ENCODE measurements around the gene DMRT1.

Gene DMRT1

DNA sequence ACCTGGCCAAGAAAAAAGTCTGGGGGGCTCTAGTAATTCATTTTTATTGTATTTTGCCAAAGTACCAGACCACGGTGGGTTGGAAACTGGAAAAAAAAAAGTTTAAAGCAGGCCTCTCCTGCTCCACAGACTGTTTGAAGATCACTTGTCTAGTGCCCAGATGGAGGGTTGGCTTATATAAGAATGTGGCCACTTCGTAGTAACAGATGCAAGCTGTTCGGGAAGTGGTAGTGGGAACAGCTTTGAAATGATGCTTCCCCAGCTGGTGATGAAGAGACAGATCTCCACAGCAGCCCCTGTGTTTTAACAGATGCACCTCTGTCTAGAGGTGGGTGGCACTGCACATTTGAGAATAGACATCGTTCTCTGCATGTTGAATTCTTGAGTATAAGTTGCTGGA is 80.7 kb downstream of the DMRT1 start:
- DNase-seq (ENCODE audit: low spot score) (no peak), FAIRE-seq (no peak)

DNA sequence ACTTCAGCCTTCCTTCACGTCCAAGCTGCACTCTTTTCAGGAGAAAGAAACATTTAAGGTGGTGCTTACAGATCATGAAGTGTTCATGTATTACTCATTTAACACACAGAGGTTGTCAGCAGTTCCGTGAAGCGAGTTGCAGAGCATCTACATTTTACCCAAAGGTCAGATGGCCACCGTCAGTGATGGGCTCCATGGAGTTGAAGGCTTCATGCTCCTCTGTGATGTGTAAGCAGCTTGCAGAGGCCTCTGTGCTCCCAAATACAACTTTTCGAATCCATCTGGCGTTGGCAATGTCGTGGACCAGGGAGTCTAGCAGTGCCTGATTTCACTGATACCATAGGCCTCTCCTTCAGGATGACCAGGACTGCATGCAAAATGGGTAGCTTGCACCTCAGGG is 81.2 kb downstream of the DMRT1 start:
- FAIRE-seq (no peak), DNase-seq (ENCODE audit: low spot score) (no peak)

DNA sequence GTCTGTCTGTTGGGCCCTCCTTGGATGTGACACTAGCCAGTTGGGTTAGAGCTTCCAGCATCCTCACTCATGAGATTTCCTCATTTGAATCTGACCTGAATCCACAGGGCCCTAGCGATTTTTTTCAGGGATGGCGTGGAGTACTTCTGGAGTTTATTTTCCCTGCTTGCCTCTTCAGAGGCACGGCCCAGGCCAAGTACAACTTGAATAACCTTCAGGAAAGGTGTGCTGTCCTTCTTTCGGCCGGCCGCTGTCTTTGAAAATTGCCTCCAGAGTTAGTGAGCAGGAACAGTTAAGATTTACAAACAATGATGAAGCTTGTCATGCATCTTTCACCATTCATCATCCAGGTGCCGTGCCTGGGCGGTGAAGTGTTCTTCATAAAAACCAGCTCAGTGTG is 85.5 kb downstream of the DMRT1 start:
- DNase-seq (ENCODE audit: low spot score) (no peak), FAIRE-seq (no peak)

DNA sequence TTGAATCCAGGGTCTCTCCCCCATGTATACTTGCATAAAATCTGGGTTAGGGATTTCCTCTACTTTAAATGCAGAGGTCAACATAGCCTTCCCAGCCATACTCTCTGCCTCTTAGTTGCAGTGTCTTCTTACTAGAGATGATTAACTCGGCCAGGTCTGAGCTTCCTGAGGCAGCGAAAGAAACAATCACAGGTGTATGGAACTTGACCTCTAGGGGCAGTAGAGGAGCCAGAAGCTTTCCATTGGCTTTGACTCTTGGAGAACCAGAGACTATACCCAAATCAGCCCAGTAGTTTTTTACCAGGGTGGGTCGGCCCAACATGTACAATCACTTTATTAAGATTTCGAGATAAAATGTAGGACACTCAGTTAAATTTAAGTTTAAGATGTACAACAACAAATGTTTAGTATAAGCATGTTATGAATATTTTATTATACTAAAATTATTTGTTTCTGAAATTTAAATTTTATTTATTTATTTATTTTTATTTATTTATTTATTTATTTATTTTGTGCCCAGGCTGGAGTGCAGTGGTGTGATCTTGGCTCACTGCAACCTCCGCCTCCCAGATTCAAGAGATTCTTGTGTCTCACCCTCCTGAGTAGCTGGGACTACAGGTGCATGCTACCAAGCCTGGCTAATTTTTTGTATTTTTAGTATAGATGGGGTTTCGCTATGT is 87.0 kb downstream of the DMRT1 start:
- DNase-seq (ENCODE audit: low spot score) (peak; percentile 9), FAIRE-seq (no peak)

DNA sequence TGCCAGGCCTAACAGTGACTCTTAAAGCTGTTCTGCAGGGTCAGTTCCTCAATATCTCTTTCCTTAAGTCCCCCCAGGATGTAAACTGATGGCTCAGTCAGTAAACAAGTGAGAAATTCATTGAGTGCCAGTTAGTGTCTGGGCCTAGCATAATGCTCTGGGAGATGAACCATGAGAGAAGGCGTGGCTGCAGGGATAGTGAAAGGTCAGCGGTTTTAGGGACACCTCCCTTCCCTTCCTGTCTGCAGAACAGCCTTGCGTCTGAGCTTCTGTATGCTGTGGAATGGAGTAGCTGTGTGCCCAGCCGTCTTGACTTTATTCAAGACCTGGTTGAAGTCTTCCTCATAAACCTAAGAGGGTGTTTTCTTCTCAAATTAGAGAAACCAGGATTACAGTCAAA is 88.2 kb downstream of the DMRT1 start:
- FAIRE-seq: no peak
- no peak for DNase-seq (ENCODE audit: low spot score)

DNA sequence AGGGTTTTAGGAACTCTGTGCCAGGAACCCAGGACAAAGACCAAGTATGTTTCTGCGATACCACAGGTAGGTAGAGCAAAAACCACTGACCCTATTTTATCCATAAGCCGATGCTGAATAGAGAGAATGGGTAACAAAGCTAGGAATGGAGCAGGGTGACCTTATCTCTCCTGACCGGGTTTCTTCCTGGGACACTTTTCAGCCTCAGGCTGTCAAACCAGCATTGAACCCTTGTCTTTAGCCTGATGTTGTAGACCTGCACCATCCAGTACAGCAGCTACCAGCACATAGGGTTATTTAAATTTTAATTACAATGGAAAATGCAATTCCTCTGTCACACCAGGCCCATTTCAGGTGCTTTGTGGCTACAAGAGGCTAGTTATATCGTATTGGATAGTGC is 91.9 kb downstream of the DMRT1 start:
- FAIRE-seq (no peak), DNase-seq (ENCODE audit: low spot score) (no peak)

DNA sequence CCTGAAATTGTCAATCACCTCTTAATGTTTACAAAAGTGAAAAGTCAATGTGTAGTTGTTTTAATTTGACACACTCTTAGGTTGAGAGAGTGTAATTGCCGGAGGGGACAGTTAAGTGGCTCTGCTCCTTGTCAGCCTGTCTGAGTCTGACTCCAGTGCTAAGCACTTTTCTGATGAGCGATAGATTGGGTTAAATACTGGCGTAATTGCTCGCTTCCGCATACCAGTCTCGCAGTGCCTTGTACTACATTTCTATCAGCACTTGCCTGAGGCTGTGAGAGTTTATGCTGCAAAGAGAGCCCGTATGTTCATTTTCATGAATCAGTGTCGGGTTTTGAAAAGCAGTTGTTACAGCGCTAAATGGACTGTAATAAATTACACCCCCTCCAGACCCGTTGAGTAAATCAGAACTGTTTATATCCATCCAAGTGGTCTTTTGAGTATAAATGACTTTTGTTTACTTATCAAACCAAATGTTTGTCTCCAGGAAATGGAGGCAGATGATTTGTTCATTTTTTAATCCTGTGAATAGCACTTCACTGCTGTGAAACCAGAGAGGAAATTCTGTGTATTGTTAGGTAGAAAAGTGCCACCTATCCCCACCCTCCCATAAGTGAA is 94.0 kb downstream of the DMRT1 start:
- FAIRE-seq (no peak), DNase-seq (ENCODE audit: low spot score) (no peak)

DNA sequence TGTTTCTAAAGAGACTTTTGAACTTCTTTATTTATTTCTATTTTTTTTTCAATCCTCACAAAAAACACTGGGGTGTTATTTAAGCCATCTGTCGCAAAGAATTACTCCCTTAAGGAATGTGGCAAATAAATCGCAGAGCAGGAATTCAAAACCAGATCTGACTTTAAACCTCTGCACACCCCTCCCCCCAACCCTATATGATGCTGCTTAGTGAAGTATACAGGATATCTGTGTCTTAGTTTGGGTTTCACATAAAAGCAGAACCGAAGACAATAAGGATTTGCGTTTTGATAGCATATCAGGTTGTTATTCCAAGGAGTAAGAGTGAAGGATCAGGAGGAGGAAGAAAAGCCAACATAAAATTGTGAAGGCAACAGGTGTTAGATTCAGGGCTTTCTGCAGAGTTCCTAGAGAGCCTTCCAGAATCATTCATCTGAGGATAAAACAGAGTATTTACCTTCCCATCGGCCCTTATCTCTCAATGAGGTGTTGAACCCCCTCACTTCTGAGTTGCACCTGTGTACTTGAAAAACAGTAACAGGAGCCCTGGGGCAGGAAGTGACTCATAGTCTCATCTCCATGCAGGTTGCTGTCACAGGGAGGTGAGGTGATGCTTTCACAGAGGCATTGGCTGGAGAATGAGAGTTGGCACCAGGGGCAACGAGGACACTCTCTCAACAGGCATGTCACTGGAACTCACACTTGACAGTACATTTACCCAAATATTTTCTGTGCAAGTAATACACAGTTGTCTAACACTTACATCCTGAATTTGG is 101.5 kb downstream of the DMRT1 start:
- DNase-seq (ENCODE audit: low spot score) (peak; percentile 7), FAIRE-seq (no peak)

DNA sequence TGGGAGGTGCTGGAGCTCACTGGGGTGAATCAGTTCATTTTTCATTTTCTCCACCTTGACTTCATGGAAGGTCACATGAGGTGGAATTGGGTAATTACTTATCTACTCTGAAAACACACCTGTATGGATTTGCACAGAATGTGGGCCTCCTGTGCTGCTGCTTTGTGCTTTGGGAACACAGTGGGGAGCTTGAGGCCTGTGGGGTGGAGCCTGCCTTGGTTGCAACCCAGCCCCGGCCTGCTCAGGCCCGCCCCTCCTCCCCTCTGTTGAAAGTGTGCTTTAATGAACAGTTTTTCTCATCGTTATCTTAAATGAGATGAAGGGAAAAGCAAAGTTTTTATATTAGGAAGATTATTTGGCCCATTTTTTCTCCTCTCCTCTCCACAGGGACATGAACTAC is 106.5 kb downstream of the DMRT1 start:
- DNase-seq (ENCODE audit: low spot score) (no peak), FAIRE-seq (no peak)

DNA sequence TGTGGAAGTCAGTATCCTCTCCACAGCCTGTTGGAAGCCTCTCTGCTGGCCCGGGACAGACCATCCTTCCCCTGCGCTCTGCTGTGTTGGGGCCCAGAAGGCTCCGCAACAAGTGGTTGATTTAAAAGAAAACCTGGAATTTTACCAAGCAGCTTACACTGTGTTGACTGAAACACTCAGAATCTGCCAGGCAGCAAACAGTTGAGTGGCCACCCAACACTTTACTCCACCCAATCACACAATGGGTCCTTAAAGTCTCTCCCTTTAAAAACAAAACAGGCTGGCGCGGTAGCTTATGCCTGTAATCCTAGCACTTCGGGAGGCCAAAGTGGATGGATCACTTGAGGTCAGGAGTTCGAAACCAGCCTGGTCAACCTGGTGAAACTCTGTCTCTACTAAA is 107.0 kb downstream of the DMRT1 start:
- DNase-seq (ENCODE audit: low spot score) (no peak), FAIRE-seq (no peak)

DNA sequence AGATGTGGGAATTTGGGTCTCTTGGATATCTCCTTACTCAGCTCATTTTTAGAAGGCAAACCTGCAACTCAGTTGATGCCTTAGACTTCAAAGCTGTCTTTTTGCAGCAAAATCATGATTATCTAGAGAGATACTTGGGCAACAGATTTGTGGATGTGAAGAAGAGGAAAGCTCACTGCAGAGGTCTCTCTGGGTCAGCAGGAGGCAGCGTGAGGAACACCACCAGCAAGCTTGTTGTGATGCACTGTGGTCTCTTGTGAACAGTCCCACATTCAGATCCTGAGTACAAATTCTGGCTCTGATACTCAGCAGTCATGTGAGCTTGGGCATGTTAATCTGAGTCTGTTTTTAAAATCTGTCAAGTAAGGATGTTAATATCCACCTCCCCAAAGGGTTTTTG is 108.6 kb downstream of the DMRT1 start:
- DNase-seq (ENCODE audit: low spot score) (no peak), FAIRE-seq (no peak)

DNA sequence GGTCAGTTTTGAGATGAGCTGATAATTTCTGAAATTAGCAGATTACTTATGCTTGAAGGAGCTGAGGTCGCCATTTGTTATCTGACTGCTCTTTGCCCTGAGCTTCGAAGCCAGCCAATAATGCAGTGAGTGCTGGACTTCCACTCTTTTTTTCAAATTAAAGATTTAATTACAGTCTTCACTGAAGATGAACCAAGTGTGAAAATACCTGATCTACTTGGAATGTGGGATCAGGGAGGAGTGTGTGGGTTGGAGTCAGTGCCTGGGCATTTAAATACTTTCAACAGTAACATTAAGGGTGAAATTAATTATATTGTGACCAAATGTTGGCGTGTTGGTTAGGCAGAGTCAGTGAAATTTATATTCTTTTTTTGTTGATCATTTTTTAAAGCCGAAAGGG is 111.0 kb downstream of the DMRT1 start:
- no peak for DNase-seq (ENCODE audit: low spot score)
- no peak for FAIRE-seq

DNA sequence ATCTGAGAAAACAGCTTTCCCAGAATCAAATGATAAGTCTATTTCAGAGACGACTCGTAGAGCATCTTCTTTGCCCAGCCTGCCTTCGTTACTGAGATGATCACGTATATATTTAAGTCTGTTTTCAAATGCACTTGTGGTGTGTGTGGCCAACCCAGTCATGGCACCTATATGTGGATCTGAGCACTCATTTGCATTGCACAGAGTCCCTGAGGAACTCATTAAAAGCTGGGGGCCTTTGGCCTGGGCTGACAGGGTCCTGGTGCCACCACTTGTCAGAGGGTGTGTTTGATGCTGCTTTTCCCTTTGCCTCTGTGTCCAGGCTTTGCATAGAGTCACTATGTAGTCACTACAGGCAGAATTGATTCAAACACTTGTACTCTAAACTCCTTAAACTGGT is 117.6 kb downstream of the DMRT1 start:
- FAIRE-seq (no peak), DNase-seq (ENCODE audit: low spot score) (no peak)

DNA sequence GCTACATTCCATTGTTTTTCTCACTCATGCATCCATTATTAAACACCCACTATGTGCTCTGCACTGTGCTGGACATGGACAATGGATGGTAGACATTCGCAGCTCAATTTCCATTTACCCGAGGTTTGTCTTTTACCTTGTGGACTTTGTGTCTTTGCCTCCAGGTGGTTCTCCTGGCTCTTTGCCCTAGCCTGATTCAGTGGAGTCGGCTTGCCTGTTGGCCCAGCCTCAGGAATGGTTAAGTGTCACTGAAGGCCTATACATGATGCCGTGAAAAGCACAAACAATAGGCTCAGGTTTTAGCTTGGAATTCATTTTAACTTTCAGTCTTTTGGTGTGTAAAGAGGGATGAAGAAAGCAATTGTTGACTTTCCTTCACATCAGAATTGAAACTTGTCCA is 118.4 kb downstream of the DMRT1 start:
- DNase-seq (ENCODE audit: low spot score): no peak
- no peak for FAIRE-seq

DNA sequence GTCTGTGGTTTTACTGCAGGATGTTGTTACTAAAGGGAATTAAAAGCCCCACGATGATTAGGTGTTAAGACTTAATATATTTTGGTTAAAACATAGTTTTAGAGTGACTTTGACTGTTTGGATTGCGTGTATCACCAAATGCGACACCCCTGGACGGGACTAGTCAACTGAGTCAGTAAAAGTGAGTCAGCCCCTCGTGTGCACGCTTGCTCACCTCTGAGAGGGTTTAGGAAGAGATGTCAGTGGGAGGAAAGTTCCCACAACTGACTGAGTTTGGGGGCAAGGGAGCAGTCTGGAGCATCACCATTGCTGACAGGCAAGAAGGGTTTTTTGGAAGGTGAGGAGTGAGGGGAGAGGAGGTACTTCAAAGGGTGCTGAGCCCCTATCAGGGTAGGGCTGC is 120.5 kb downstream of the DMRT1 start:
- no peak for DNase-seq (ENCODE audit: low spot score)
- FAIRE-seq: no peak

DNA sequence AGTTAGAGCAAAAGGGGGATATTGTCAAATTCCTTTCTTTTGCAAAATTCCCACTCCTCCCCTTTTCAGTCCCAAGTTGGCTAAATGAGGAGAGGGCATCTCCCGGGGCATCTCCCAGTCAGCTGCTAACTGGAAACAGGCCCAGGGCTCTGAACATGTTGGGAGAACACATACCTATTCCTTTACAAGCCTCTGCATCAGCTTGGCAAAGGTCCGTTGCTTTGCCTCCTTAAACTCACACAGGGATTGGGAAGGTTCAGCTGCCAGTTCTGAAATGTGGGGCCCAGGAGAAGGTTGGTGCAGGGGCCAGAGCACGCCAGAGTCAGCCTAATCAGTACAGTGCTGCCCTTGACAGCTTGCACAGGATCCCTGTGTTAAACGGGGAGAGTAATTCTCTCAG is 124.0 kb downstream of the DMRT1 start:
- no peak for FAIRE-seq
- DNase-seq (ENCODE audit: low spot score): no peak

DNA sequence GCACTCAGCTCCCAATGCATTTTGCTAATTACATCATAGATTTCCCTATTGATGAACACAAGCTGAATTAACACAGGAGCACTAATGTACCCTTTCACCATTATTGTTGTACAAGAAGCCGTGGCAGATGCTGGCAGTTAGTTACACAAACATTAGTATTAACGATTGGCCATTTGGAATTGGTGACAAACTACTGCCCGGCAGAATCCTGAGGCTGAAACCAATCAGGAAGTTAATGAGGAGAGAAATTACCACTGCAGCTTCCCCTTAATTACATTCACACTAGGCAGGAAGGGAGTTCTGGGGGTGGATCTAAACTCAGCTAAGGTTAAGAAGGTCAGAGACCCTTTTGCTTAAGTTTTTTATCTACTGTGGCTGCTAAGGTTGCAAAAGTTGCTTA is 125.4 kb downstream of the DMRT1 start:
- no peak for DNase-seq (ENCODE audit: low spot score)
- FAIRE-seq: no peak

DNA sequence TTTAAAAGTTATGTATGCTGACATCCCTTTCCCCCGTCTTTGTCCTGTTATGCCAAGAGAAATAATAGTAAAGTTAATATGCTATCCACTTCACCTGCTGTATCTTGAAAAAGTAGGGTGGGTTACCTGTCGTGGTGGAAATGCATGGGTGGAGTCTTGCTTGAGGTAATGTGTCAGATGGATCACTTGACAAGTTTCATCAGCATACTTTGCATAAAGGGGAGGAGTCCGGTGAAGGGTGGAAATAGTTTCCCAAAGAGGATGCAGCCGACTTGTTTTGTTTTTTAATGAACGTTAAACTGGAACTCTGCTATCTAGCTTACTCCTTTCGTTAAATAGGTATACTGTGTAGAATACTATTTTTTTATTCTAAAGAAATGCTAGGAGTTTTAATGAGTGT is 125.9 kb downstream of the DMRT1 start:
- DNase-seq (ENCODE audit: low spot score) (no peak), FAIRE-seq (no peak)

DNA sequence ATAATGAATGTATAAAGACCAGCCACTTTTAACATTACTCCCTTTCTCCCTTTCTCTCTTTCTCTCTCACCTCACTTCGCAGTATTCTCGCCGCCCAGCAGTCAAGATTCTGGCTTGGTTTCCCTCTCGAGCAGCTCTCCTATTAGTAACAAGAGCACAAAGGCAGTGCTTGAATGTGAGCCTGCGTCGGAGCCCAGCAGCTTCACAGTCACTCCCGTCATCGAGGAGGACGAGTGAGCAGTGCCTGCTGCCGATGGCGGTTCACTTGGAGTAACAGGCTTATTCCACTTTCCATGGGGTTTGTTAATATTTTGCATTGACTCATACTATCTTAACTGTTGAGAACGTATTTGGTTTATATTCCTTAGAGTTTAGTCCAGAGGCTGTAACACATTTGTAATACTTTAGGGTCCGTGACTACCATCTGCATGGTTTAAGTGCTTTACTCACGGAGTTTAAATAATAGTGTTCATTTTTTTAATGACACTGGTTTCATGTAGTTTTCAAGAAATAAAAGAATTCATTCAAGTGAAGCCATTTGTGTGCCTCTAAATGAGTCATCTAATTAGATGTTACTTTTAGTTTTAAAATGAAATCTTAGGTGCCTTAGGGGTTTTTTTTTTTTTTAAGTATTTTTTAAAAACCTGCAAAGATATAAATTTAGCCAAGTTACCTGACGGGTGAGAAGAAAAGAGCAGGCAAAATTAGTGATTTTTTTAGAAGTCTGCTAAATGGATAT is 126.6 kb downstream of the DMRT1 start:
- no peak for FAIRE-seq
- DNase-seq (ENCODE audit: low spot score): peak; percentile 30

DNA sequence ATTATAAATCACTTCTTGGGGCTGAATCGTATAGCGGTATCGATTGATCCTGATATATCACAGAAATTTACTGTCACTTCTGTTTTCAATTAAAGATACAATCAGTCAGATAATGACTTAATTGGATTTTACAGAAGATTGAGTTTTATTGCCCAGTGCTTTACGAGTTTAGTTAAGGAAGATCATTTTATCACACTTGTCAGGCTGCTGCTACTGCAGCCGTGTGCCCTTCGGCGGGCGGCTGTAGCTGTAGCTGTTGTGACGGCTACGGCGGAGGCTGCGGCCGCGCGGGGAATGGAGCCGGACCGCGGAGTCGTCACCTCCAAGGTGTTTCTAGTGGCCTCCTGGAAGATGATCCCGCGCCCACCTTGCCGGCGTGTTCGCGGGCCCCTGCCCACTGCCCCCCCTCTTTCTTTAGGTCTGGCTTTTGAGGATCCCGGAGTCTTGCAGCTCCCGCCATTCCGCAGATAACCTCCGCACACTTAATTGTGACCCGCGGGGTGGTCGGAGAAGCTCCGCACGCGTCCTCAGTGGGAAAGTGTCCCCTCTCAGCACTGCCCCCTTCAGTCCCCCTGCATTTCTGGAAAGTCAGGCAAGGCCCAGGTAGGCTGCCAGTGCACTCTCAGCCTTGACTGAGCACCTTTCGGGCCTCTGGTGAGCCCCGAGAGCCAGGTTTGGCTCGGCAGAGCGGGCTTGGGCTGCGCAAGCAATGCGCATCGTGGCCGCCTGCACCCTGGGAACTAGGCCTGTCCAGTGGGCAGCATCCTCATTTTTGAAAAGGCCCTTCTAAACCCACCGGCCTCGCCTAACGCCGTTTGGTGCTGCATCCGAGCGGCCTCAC is 128.0 kb downstream of the DMRT1 start:
- DNase-seq (ENCODE audit: low spot score) (no peak), FAIRE-seq (no peak)

Data from urothelium cell line (cell line).